ENCODE data around the gene PKD1. TPM values are rescaled to one million over a fixed set of nuclear protein-coding genes. Genes with fewer than 3 reads are reported as not detected.

Gene PKD1
- polyA plus RNA-seq, 1 donor from 2014 or later: 176 TPM

GRCh38 chr16:2082171-2082982 lies 53.3 kb downstream of the PKD1 start:
- Histone ChIP-seq H3K4me3 (ENCODE audit: low read length) (no peak overlapping the region), H3K9me3 (ENCODE audit: low read length) (no peaks in the 10 kb centered on the region), H3K9me2 (ENCODE audit: insufficient read depth, low read length) (no peaks in the 10 kb centered on the region), H3K4me2 (ENCODE audit: low read length) (no peak overlapping the region), H3K36me3 (ENCODE audit: insufficient read depth, low read length) (no peaks in the 10 kb centered on the region), H4K20me1 (ENCODE audit: insufficient read depth) (no peaks in the 10 kb centered on the region), H3K9ac (ENCODE audit: low read length) (no peak overlapping the region), H3F3A (ENCODE audit: insufficient read depth, low read length, poor library complexity, severe bottlenecking) (no peaks in the 10 kb centered on the region), H3K27me3 (ENCODE audit: insufficient read depth, low read depth, low read length) (no peaks in the 10 kb centered on the region), H2AFZ (ENCODE audit: low read depth, low read length) (no peak overlapping the region), H3K27ac (ENCODE audit: low read length) (no peak overlapping the region), H3K79me2 (replicated peaks; ENCODE audit: insufficient read depth, low read length) (no peaks in the 10 kb centered on the region)
- no peak for TF ChIP-seq TAF1 (IDR thresholded peaks at IDR 0.05; ENCODE audit: low read depth)
- TF ChIP-seq REST (IDR thresholded peaks at IDR 0.05; ENCODE audit: borderline replicate concordance): no peak
- TF ChIP-seq EZH2 (IDR thresholded peaks at IDR 0.05; ENCODE audit: borderline replicate concordance, insufficient read depth, low read length, poor library complexity, severe bottlenecking): no peak
- no peak for TF ChIP-seq RAD21 (conservative IDR thresholded peaks at IDR 0.05)
- no peak for TF ChIP-seq POLR2AphosphoS5 (IDR thresholded peaks at IDR 0.05)
- TF ChIP-seq MXI1 (conservative IDR thresholded peaks at IDR 0.05; ENCODE audit: poor library complexity, severe bottlenecking): no peak
- no peak for TF ChIP-seq EP300 (conservative IDR thresholded peaks at IDR 0.05; ENCODE audit: poor library complexity, severe bottlenecking)
- no peak for TF ChIP-seq SMC3 (conservative IDR thresholded peaks at IDR 0.05; ENCODE audit: poor library complexity)
- TF ChIP-seq CTCF (IDR thresholded peaks at IDR 0.05; ENCODE audit: poor library complexity, severe bottlenecking): no peak

- H3K79me2 ChIP-seq (replicated peaks; ENCODE audit: insufficient read depth, low read length): no peaks in the 10 kb centered on the region
- no peak overlapping the region for H3K4me3 ChIP-seq (ENCODE audit: low read length)
- H3K27me3 ChIP-seq (ENCODE audit: insufficient read depth, low read depth, low read length): no peaks in the 10 kb centered on the region
- H3K9ac ChIP-seq (ENCODE audit: low read length): no peak overlapping the region
- no peak overlapping the region for H3K27ac ChIP-seq (ENCODE audit: low read length)
- TF ChIP-seq EZH2 (IDR thresholded peaks at IDR 0.05; ENCODE audit: borderline replicate concordance, insufficient read depth, low read length, poor library complexity, severe bottlenecking): no peak
- TF ChIP-seq POLR2AphosphoS5 (IDR thresholded peaks at IDR 0.05): no peak
- TF ChIP-seq REST (IDR thresholded peaks at IDR 0.05; ENCODE audit: borderline replicate concordance): no peak
- no peak for TF ChIP-seq CTCF (IDR thresholded peaks at IDR 0.05; ENCODE audit: poor library complexity, severe bottlenecking)
- TF ChIP-seq TAF1 (IDR thresholded peaks at IDR 0.05; ENCODE audit: low read depth): no peak
- no peak for TF ChIP-seq RAD21 (conservative IDR thresholded peaks at IDR 0.05)
- TF ChIP-seq MXI1 (conservative IDR thresholded peaks at IDR 0.05; ENCODE audit: poor library complexity, severe bottlenecking): no peak
- no peak for TF ChIP-seq EP300 (conservative IDR thresholded peaks at IDR 0.05; ENCODE audit: poor library complexity, severe bottlenecking)
- no peak for TF ChIP-seq SMC3 (conservative IDR thresholded peaks at IDR 0.05; ENCODE audit: poor library complexity)
- no peak overlapping the region for H2AFZ ChIP-seq (ENCODE audit: low read depth, low read length)
- no peaks in the 10 kb centered on the region for H3K9me3 ChIP-seq (ENCODE audit: low read length)
- H3K9me2 ChIP-seq (ENCODE audit: insufficient read depth, low read length): no peaks in the 10 kb centered on the region
- H3K4me2 ChIP-seq (ENCODE audit: low read length): no peak overlapping the region
- no peaks in the 10 kb centered on the region for H3F3A ChIP-seq (ENCODE audit: insufficient read depth, low read length, poor library complexity, severe bottlenecking)
- no peaks in the 10 kb centered on the region for H4K20me1 ChIP-seq (ENCODE audit: insufficient read depth)
- no peaks in the 10 kb centered on the region for H3K36me3 ChIP-seq (ENCODE audit: insufficient read depth, low read length)
Observed at GRCh38 chr16:2081201-2082084, 54.3 kb downstream of the PKD1 start.

All from neural cell (in vitro differentiated cells).